Caco-2 (cell line): ENCODE data around the gene RUNX1. TPM values are rescaled to one million over a fixed set of nuclear protein-coding genes. Genes with fewer than 3 reads are reported as not detected.
"Not testable (repeated sequence)": the region's sequence is repeated elsewhere in the genome, so short reads cannot be mapped to it uniquely, and the experiment has no call there.

ENCODE experiments used
- BruUV-seq: library from RNA; stranded (reverse); fragments of 400-500 nt; replicated peaks from 2 replicates; lab custom pipeline; 2021; lab: Mats Ljungman, UMichigan
- CTCF ChIA-PET: fragments of 300-600 bp; sonication (Branson Sonifier 250); formaldehyde crosslinking; loops from one replicate; lab custom pipeline; 2022; ENCODE audit warnings: antibody characterized with exemption; lab: Charles Lee
- POLR2A ChIA-PET: fragments of 300-600 bp; sonication (Branson Sonifier 250); formaldehyde crosslinking; loops from one replicate; lab custom pipeline; 2022; ENCODE audit warnings: antibody characterized with exemption; lab: Charles Lee
- DNase-seq, 2 experiments: peaks; one replicate each; pipeline versions ENCODE4 v3.0.0 to v3.0.0-alpha.2; 2020 to 2022
- H3K27me3 ChIP-seq: replicated peaks from 2 replicates; pipeline ENCODE4 v1.6.0; 2011; ENCODE audit warnings: low read length; ENCODE audit not compliant: control insufficient read depth, insufficient read depth
- H3K36me3 ChIP-seq: 2 replicates; pipeline ENCODE4 v1.5.1; 2011; ENCODE audit warnings: low read length; ENCODE audit not compliant: control insufficient read depth, insufficient read depth
- H3K4me1 ChIP-seq: fragments of 250-450 bp; sonication (Bioruptor Pico); 2 replicates; pipeline ENCODE4 v1.5.1; 2020; ENCODE audit warnings: mild to moderate bottlenecking
- H3K4me3 ChIP-seq: 2 replicates; pipeline ENCODE4 v1.5.1; 2011; ENCODE audit warnings: low read depth, mild to moderate bottlenecking, control low read depth, low read length
- H3K9me3 ChIP-seq: fragments of 250-450 bp; sonication (Bioruptor Pico); 2 replicates; pipeline ENCODE4 v1.5.1; 2020; ENCODE audit warnings: mild to moderate bottlenecking, moderate library complexity
- H3K27ac Mint-ChIP-seq: one replicate; pipeline ENCODE4 v1.8.0; 2022; ENCODE audit warnings: mixed read lengths; ENCODE audit not compliant: unreplicated experiment
- H3K27me3 Mint-ChIP-seq: one replicate; pipeline ENCODE4 v1.8.0; 2022; ENCODE audit warnings: mixed read lengths; ENCODE audit not compliant: insufficient read depth, unreplicated experiment
- H3K36me3 Mint-ChIP-seq: one replicate; pipeline ENCODE4 v1.8.0; 2022; ENCODE audit warnings: mild to moderate bottlenecking, mixed read lengths; ENCODE audit not compliant: insufficient read depth, unreplicated experiment
- H3K4me1 Mint-ChIP-seq: one replicate; pipeline ENCODE4 v1.8.0; 2022; ENCODE audit warnings: low read depth, mixed read lengths; ENCODE audit not compliant: unreplicated experiment
- H3K4me3 Mint-ChIP-seq: one replicate; pipeline ENCODE4 v1.8.0; 2022; ENCODE audit warnings: mild to moderate bottlenecking, moderate library complexity, mixed read lengths; ENCODE audit not compliant: unreplicated experiment
- H3K9me3 Mint-ChIP-seq: one replicate; pipeline ENCODE4 v1.8.0; 2022; ENCODE audit warnings: mixed read lengths; ENCODE audit not compliant: unreplicated experiment
- CTCF ChIP-seq, 2 experiments: fragments of 200-600 bp in 1 of 2; IDR thresholded peaks; 1 replicate in 1 of 2; 2 replicates in 1 of 2; pipeline versions ENCODE4 v1.5.1 to v1.8.0; 2011 to 2022; ENCODE audit warnings: antibody characterized with exemption in 1 of 2, control low read depth in 1 of 2, inconsistent platforms in 1 of 2, low read depth in 1 of 2, low read length in 1 of 2, mild to moderate bottlenecking in 1 of 2, moderate library complexity in 1 of 2; ENCODE audit not compliant: insufficient read depth in 1 of 2, severe bottlenecking in 1 of 2, unreplicated experiment in 1 of 2
- intact Hi-C: fragments of 100-400 bp; cut with micrococcal nuclease; formaldehyde crosslinking; loops from one replicate; pipeline ENCODE4 v1.10.0; 2022; ENCODE audit not compliant: unreplicated experiment
- total RNA-seq: library from RNA; stranded (reverse); gene quantifications from 2 replicates; pipeline ENCODE4 v1.2.3, GENCODE V29; 2022

RUNX1 gene
- total RNA-seq, 1 experiment from 2014 or later, result 11.7 TPM

GRCh38 chr21:34968414-34969333 lies 80.4 kb downstream of the RUNX1 start:
- TF ChIP-seq CTCF (IDR thresholded peaks at IDR 0.05; ENCODE audit: insufficient read depth in 1 of 2, low read depth in 1 of 2, low read length in 1 of 2, severe bottlenecking in 1 of 2, unreplicated experiment in 1 of 2), result no peak
- no peak overlapping the region for H3K27ac Mint-ChIP-seq
- Histone ChIP-seq H3K27me3 (no peaks in the 10 kb centered on the region), H3K4me3 (no peak overlapping the region), H3K36me3 (no peaks in the 10 kb centered on the region), H3K9me3 (no peaks in the 10 kb centered on the region), H3K4me1 (no peaks in the 10 kb centered on the region)
- H3K36me3 Mint-ChIP-seq, result no peaks in the 10 kb centered on the region
- H3K4me1 Mint-ChIP-seq, result no peaks in the 10 kb centered on the region
- DNase-seq, result peak in 1 of 2 experiments; percentile 10
- intact Hi-C loops, result no loop called here
- no peaks in the 10 kb centered on the region for H3K9me3 Mint-ChIP-seq
- ChIA-PET CTCF (no interaction called here), POLR2A (no interaction called here)
- no TSS peak for BruUV-seq
- H3K4me3 Mint-ChIP-seq, result no peak overlapping the region
- no peaks in the 10 kb centered on the region for H3K27me3 Mint-ChIP-seq

GRCh38 chr21:34967509-34968289 lies 81.4 kb downstream of the RUNX1 start:
- H3K9me3 ChIP-seq, result no peaks in the 10 kb centered on the region
- no peak for DNase-seq
- TF ChIP-seq CTCF (IDR thresholded peaks at IDR 0.05; ENCODE audit: insufficient read depth in 1 of 2, low read depth in 1 of 2, low read length in 1 of 2, severe bottlenecking in 1 of 2, unreplicated experiment in 1 of 2), result no peak
- H3K4me3 ChIP-seq, result no peak overlapping the region
- H3K36me3 ChIP-seq, result no peaks in the 10 kb centered on the region
- no peaks in the 10 kb centered on the region for H3K4me1 ChIP-seq
- Mint-ChIP-seq H3K27me3 (no peaks in the 10 kb centered on the region), H3K27ac (no peak overlapping the region), H3K9me3 (no peaks in the 10 kb centered on the region), H3K4me1 (no peaks in the 10 kb centered on the region), H3K36me3 (no peaks in the 10 kb centered on the region), H3K4me3 (no peak overlapping the region)
- H3K27me3 ChIP-seq, result no peaks in the 10 kb centered on the region
- intact Hi-C loops, result no loop called here
- no TSS peak for BruUV-seq
- ChIA-PET POLR2A (no interaction called here), CTCF (interaction anchor here (0.6 kb wide), 1 partner anchor 28 kb away, joined by 5 read pairs; no protein-coding TSS in a partner anchor)

- H3K4me3 ChIP-seq, H3K9me3 ChIP-seq, H3K36me3 Mint-ChIP-seq, H3K4me1 Mint-ChIP-seq, H3K27me3 ChIP-seq, H3K27ac Mint-ChIP-seq, H3K9me3 Mint-ChIP-seq, DNase-seq, H3K27me3 Mint-ChIP-seq, H3K4me1 ChIP-seq, H3K36me3 ChIP-seq, POLR2A ChIA-PET, H3K4me3 Mint-ChIP-seq, BruUV-seq, intact Hi-C loops: not testable (repeated sequence)
- CTCF ChIA-PET, result interaction anchor here (0.6 kb wide), 1 partner anchor 29 kb away, joined by 5 read pairs; no protein-coding TSS in a partner anchor
These were observed 82.2 kb downstream of the RUNX1 start for GRCh38 chr21:34966881-34967280.
